HepG2 (cell line): Measurements from ENCODE around the gene HLF. TPM values are rescaled to one million over a fixed set of nuclear protein-coding genes. Genes with fewer than 3 reads are reported as not detected.
A peak's percentile ranks its signal among the peaks of the same experiment; 100 is the strongest.

Experiments used
- ATF2 ChIP-seq: sonication (generic); formaldehyde crosslinking; IDR thresholded peaks from 2 replicates; pipeline ENCODE4 v1.4.0; 2020; ENCODE audit warnings: missing genetic modification reagents
- BRD4 ChIP-seq: sonication (generic); formaldehyde crosslinking; IDR thresholded peaks from 2 replicates; pipeline ENCODE4 v1.4.0; 2020; ENCODE audit warnings: missing genetic modification reagents
- HNRNPUL1 ChIP-seq: fragments of 200-400 bp; formaldehyde crosslinking; IDR thresholded peaks from 2 replicates; pipeline ENCODE4 v1.6.1; 2017; ENCODE audit warnings: low read depth, mild to moderate bottlenecking, low read length, moderate library complexity
- IKZF5 ChIP-seq: IDR thresholded peaks from 2 replicates; pipeline ENCODE4 v1.6.1; 2018; ENCODE audit warnings: missing genetic modification reagents, mild to moderate bottlenecking, missing compliant biosample characterization
- KDM1A ChIP-seq: IDR thresholded peaks from 2 replicates; pipeline ENCODE4 v1.6.1; 2016; ENCODE audit warnings: missing compliant biosample characterization
- KLF15 ChIP-seq: sonication (generic); formaldehyde crosslinking; IDR thresholded peaks from 2 replicates; pipeline ENCODE4 v1.8.1; 2023; ENCODE audit warnings: borderline replicate concordance, mild to moderate bottlenecking, inconsistent platforms, missing genetic modification reagents, mixed read lengths
- KMT2B ChIP-seq: IDR thresholded peaks from 2 replicates; pipeline ENCODE4 v1.6.1; 2016; ENCODE audit warnings: missing genetic modification reagents, missing compliant biosample characterization
- PAX8 ChIP-seq: sonication (generic); formaldehyde crosslinking; IDR thresholded peaks from 2 replicates; pipeline ENCODE4 v1.8.0; 2022; ENCODE audit warnings: mild to moderate bottlenecking, missing genetic modification reagents, borderline replicate concordance
- PREB ChIP-seq: sonication (generic); formaldehyde crosslinking; IDR thresholded peaks from 2 replicates; pipeline ENCODE4 v1.4.0; 2020; ENCODE audit warnings: missing genetic modification reagents
- SOX13 ChIP-seq, 3 experiments: fragments of 450-650 bp in 1 of 3; sonication (generic) in 1 of 3; formaldehyde crosslinking in 1 of 3; IDR thresholded peaks in 2 of 3; conservative IDR thresholded peaks in 1 of 3; 2 replicates each; pipeline versions ENCODE4 v1.5.0 to v1.6.1; 2016 to 2020; ENCODE audit warnings: antibody characterized with exemption in 1 of 3, mild to moderate bottlenecking in 1 of 3, missing compliant biosample characterization in 1 of 3, missing genetic modification reagents in 1 of 3, moderate library complexity in 1 of 3
- ZNF18 ChIP-seq: sonication (generic); formaldehyde crosslinking; IDR thresholded peaks from 2 replicates; pipeline ENCODE4 v1.8.0; 2022; ENCODE audit warnings: mild to moderate bottlenecking, missing genetic modification reagents; ENCODE audit not compliant: insufficient replicate concordance
- polyA plus RNA-seq, 8 experiments: library from polyadenylated mRNA; depleted of rRNA in 3 of 8; stranded (reverse) in 7 of 8; unstranded in 1 of 8; fragments of >200 nt; fragmentation: Illumina TruSeq in 4 of 8; extraction: Trizol in 4 of 8; gene quantifications; 2 replicates each; pipeline versions ENCODE4 v1.2.1 to v1.2.3, GENCODE V29; 2011 to 2016; ENCODE audit warnings: low read depth in 4 of 8, missing spikeins in 1 of 8, mixed read lengths in 1 of 8; ENCODE audit not compliant: insufficient read depth in 1 of 8
- total RNA-seq, 5 experiments: library from RNA; depleted of rRNA; stranded (reverse); fragments of >200 nt; fragmentation: Illumina TruSeq; extraction: Trizol; gene quantifications; 2 replicates each; pipeline ENCODE4 v1.2.3, GENCODE V29; 2016; ENCODE audit warnings: low read depth in 1 of 5
- TF ChIP-seq, protein P1 (sequence below): fragments of 450-650 bp; IDR thresholded peaks from 2 replicates; pipeline ENCODE4 v1.6.1; 2017
- TF ChIP-seq, protein P2 (sequence below): sonication (generic); formaldehyde crosslinking; IDR thresholded peaks from 2 replicates; pipeline ENCODE4 v1.5.0; 2020; ENCODE audit warnings: missing genetic modification reagents, mild to moderate bottlenecking, borderline replicate concordance
- TF ChIP-seq, protein P3 (sequence below): sonication (generic); formaldehyde crosslinking; IDR thresholded peaks from 2 replicates; pipeline ENCODE4 v1.9.0; 2022; ENCODE audit warnings: low read depth, missing genetic modification reagents

The HLF gene
- total and polyA plus RNA-seq, 2 of the 13 experiments (the other 11 are each of a cell fraction or from before 2014, with no cell fraction given), result 202 to 346 TPM

DNA sequence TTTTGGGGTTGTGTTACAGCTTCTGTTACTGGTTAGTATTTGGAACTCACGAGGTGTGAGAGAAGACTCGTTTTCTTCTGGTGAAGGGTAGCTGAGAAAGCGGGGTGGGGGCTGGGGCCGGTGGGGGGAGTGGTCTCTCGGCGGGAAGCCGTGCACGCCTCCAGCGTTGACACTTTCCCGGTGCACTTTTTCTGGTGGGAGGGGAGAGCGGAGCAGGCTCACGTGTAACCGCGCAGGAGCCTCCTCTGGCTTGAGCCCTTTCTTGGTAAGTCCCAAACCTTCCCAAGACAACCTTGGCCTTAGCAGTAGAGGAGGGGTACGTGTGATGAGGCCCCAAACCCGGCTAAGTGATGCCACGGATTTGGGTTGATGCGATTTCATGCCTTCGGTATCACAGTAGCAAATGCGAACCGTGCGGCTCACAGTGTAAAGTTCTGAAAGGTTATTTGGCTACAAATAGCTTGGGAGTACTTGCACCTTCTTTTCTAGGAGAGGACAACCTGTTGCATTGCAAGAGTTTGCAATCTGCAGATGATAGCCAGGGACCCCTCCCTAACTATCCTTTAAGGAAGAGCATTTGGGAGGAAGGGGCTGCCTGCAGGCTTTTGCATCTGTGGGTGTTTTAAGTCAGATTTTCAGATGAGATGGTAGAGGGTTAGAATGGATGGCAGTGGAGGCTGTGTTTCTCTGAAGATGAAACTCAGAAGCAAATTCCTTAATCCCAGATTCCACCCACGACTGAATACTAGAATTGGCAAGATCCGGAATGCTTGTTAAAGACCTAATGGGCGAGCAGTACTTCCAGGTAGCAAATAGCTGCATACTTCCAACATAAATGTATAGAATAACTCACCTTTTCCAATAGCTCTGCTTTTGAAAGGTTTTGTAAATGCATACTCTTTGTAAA, 1.5 kb downstream of the HLF start (continued):
- TF ChIP-seq, protein P1, sequence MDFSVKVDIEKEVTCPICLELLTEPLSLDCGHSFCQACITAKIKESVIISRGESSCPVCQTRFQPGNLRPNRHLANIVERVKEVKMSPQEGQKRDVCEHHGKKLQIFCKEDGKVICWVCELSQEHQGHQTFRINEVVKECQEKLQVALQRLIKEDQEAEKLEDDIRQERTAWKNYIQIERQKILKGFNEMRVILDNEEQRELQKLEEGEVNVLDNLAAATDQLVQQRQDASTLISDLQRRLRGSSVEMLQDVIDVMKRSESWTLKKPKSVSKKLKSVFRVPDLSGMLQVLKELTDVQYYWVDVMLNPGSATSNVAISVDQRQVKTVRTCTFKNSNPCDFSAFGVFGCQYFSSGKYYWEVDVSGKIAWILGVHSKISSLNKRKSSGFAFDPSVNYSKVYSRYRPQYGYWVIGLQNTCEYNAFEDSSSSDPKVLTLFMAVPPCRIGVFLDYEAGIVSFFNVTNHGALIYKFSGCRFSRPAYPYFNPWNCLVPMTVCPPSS, result no peak
- TF ChIP-seq KDM1A (no peak), ZNF18 (CRISPR knock-in tag) (no peak), HNRNPUL1 (no peak), BRD4 (0 out of 2 replicates have a peak, but pooled peaks have one; percentile 19), SOX13 (IDR thresholded peaks at IDR 0.05) (no peak), SOX13 (CRISPR knock-in tag; conservative IDR thresholded peaks at IDR 0.05 in 1 of 2, IDR thresholded peaks at IDR 0.05 in 1 of 2) (no peak), KLF15 (CRISPR knock-in tag) (no peak), KMT2B (CRISPR knock-in tag) (no peak; the same call in 1 of the 2 replicates), PAX8 (no peak), ATF2 (no peak; the same call in 1 of the 2 replicates), PREB (CRISPR knock-in tag) (no peak), IKZF5 (CRISPR knock-in tag) (0 out of 2 replicates have a peak, but pooled peaks have one; percentile 49)
- TF ChIP-seq, protein P2, sequence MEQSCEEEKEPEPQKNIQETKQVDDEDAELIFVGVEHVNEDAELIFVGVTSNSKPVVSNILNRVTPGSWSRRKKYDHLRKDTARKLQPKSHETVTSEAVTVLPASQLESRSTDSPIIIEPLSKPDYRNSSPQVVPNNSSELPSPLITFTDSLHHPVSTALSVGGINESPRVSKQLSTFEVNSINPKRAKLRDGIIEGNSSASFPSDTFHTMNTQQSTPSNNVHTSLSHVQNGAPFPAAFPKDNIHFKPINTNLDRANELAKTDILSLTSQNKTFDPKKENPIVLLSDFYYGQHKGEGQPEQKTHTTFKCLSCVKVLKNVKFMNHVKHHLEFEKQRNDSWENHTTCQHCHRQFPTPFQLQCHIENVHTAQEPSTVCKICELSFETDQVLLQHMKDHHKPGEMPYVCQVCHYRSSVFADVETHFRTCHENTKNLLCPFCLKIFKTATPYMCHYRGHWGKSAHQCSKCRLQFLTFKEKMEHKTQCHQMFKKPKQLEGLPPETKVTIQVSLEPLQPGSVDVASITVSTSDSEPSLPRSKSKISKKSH (CRISPR knock-in tag), result no peak; the same call in 1 of the 2 replicates
- TF ChIP-seq, protein P3, sequence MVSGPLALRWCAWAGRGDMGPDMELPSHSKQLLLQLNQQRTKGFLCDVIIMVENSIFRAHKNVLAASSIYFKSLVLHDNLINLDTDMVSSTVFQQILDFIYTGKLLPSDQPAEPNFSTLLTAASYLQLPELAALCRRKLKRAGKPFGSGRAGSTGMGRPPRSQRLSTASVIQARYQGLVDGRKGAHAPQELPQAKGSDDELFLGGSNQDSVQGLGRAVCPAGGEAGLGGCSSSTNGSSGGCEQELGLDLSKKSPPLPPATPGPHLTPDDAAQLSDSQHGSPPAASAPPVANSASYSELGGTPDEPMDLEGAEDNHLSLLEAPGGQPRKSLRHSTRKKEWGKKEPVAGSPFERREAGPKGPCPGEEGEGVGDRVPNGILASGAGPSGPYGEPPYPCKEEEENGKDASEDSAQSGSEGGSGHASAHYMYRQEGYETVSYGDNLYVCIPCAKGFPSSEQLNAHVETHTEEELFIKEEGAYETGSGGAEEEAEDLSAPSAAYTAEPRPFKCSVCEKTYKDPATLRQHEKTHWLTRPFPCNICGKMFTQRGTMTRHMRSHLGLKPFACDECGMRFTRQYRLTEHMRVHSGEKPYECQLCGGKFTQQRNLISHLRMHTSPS (CRISPR knock-in tag), result no peak
